Measurements from ENCODE around the gene CKS2. TPM values are rescaled to one million over a fixed set of nuclear protein-coding genes. Genes with fewer than 3 reads are reported as not detected.
A peak's percentile ranks its signal among the peaks of the same experiment; 100 is the strongest.

The CKS2 gene
- total RNA-seq, 1 donor from 2014 or later: 11.6 TPM

DNA sequence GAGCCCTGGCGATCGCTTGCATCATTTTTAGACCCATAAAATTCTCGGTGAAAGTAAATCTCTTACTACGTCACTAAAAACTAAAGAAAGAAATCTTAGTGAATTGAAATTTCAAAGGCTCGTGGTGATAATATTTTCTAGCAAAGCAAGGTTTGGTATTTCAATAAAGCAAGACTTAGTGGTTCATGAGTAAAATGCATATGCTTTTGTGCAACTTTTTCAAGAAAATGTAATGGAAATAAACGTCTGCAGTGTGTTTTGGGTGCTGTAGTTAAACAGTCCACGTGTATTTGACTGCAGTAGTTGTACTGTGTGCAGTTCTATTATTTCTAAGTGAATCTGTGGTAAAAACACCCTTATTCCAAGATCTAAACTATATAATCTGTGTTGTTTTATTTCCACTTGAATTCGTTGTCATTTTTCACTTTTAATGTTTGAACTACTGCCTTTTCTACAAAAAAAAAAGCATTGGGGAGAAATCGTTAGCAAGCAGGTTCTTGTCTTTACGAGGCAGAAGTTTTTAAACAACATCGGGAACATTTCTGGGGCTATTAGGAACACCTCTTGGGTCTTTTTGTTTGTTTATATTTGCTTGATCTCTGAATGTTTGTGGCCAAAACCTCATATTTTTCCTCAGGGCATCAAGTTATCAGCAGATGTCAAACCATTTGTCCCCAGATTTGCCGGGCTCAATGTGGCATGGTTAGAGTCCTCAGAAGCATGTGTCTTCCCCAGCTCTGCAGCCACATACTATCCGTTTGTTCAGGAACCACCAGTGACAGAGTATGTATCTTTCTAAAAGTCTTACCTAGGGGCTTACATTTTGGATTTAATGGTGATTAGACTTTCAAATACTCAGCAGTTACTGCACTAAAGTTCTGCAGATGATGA lies 8.3 kb downstream of the CKS2 start:
- no peak for DNase-seq
- peak overlapping the region; percentile 84 for H3K4me3 ChIP-seq
- intact Hi-C loops (cut with micrococcal nuclease): no loop called here
- H3K4me1 ChIP-seq: peaks cover 65% of the 10 kb centered on the region
- H3K27ac ChIP-seq (replicated peaks): peak overlapping the region; percentile 100
- TF ChIP-seq, protein P1, sequence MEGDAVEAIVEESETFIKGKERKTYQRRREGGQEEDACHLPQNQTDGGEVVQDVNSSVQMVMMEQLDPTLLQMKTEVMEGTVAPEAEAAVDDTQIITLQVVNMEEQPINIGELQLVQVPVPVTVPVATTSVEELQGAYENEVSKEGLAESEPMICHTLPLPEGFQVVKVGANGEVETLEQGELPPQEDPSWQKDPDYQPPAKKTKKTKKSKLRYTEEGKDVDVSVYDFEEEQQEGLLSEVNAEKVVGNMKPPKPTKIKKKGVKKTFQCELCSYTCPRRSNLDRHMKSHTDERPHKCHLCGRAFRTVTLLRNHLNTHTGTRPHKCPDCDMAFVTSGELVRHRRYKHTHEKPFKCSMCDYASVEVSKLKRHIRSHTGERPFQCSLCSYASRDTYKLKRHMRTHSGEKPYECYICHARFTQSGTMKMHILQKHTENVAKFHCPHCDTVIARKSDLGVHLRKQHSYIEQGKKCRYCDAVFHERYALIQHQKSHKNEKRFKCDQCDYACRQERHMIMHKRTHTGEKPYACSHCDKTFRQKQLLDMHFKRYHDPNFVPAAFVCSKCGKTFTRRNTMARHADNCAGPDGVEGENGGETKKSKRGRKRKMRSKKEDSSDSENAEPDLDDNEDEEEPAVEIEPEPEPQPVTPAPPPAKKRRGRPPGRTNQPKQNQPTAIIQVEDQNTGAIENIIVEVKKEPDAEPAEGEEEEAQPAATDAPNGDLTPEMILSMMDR (IDR thresholded peaks at IDR 0.05; ENCODE audit: borderline replicate concordance): no peak
- no peaks in the 10 kb centered on the region for H3K9me3 ChIP-seq (replicated peaks)
- no peaks in the 10 kb centered on the region for H3K36me3 ChIP-seq
- no peaks in the 10 kb centered on the region for H3K27me3 ChIP-seq (ENCODE audit: low read depth)

DNA sequence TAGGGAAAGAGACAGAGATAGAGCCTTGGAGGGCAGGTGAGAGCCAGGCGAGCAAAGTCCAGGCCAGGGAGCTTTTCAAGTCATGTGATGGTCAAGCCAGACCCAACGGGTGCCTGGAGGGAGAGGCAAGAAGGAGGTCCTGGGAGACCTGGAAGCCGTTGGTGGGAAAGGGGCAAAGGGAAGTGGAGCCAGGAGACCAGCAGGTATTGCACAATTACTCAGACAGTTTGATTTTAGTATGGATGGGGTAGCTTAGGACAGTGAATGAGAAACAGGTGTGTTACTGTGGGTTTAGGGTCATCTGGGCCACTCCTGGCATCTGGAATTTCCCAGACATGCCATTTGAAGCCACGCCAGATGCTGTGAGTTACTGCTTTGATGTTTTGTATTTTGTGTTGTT lies 12.4 kb downstream of the CKS2 start:
- H3K4me1 ChIP-seq: peaks cover 64% of the 10 kb centered on the region
- intact Hi-C loops (cut with micrococcal nuclease): loop anchor here (5.0 kb wide), 1 partner anchor 224 kb away; no protein-coding TSS in a partner anchor
- peaks cover 28% of the 10 kb centered on the region for H3K36me3 ChIP-seq
- no peak overlapping the region for H3K27ac ChIP-seq (replicated peaks)
- TF ChIP-seq, protein P1 (IDR thresholded peaks at IDR 0.05; ENCODE audit: borderline replicate concordance): no peak
- H3K9me3 ChIP-seq (replicated peaks): no peaks in the 10 kb centered on the region
- no peak for DNase-seq
- no peaks in the 10 kb centered on the region for H3K27me3 ChIP-seq (ENCODE audit: low read depth)
- H3K4me3 ChIP-seq: no peak overlapping the region

DNA sequence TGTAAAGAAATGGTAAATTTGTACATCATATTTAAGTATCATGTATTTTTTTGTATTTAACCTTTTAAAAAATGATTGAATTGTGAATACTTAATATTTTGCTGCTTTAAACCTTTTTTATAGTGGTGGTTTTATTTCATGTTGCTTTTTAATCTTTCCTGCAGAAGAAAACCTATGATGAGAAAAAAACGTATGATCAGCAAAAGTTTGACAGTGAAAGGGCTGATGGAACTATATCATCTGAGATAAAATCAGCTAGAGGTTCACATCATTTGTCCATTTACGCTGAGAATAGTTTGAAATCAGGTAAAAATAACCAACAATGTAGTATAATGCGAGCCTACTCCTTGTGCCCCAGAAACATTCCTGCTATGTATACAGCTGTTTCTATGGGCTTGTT lies 14.7 kb downstream of the CKS2 start:
- Histone ChIP-seq H3K4me1 (peaks cover 44% of the 10 kb centered on the region), H3K27ac (replicated peaks) (no peak overlapping the region), H3K4me3 (no peak overlapping the region), H3K36me3 (peaks cover 52% of the 10 kb centered on the region), H3K27me3 (ENCODE audit: low read depth) (no peaks in the 10 kb centered on the region), H3K9me3 (replicated peaks) (no peaks in the 10 kb centered on the region)
- intact Hi-C loops (cut with micrococcal nuclease): no loop called here
- no peak for DNase-seq
- TF ChIP-seq, protein P1 (IDR thresholded peaks at IDR 0.05; ENCODE audit: borderline replicate concordance): no peak

DNA sequence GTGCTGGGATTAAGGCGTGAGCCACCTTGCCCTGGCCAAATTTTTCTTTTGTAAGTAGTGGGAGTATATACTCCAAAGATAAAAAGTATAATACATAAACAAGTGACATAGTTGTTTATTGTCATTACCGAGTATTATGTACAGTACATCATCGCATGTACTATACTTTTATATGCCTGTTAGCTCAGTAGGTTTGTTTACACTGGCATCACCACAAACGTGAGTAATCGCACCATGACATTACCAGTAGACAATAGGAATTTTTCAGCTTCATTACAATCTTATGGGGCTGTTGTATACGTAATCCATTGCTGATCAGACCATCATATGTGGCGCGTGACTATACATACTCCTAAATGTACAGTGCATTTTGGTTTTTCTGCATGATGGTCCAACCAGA lies 17.1 kb downstream of the CKS2 start:
- intact Hi-C loops (cut with micrococcal nuclease): no loop called here
- Histone ChIP-seq H3K9me3 (replicated peaks) (no peaks in the 10 kb centered on the region), H3K4me3 (no peak overlapping the region), H3K27ac (replicated peaks) (no peak overlapping the region), H3K36me3 (peaks cover 75% of the 10 kb centered on the region), H3K4me1 (peaks cover 22% of the 10 kb centered on the region), H3K27me3 (ENCODE audit: low read depth) (no peaks in the 10 kb centered on the region)
- DNase-seq: no peak
- TF ChIP-seq, protein P1 (IDR thresholded peaks at IDR 0.05; ENCODE audit: borderline replicate concordance): no peak

DNA sequence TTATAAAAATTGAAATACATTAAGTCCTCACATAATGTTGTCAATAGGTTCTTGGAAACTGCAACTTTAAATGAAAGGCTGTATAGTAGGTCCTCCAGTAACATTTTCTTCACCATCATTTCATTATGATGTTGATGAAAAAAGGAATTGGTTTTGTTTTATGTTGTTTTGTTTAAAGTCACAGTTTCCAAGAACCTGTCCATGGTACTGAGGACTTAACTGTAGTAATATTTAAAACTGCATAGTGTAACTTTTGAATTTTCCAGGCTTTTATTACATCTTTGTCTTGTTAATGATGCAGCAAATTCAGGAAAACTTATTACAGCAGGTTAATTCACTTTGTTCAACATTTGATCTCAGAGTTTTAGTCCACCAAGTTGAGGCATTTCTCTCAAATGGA lies 18.9 kb downstream of the CKS2 start:
- H3K4me3 ChIP-seq: no peak overlapping the region
- no peaks in the 10 kb centered on the region for H3K27me3 ChIP-seq (ENCODE audit: low read depth)
- DNase-seq: no peak
- no peaks in the 10 kb centered on the region for H3K9me3 ChIP-seq (replicated peaks)
- peaks cover 94% of the 10 kb centered on the region for H3K36me3 ChIP-seq
- H3K27ac ChIP-seq (replicated peaks): no peak overlapping the region
- H3K4me1 ChIP-seq: peaks cover 5% of the 10 kb centered on the region
- TF ChIP-seq, protein P1 (IDR thresholded peaks at IDR 0.05; ENCODE audit: borderline replicate concordance): no peak
- intact Hi-C loops (cut with micrococcal nuclease): no loop called here
